Measurements from ENCODE around the gene EFNA5. TPM values are rescaled to one million over a fixed set of nuclear protein-coding genes. Genes with fewer than 3 reads are reported as not detected.

The EFNA5 gene
- total and polyA plus RNA-seq, 2 of the 13 experiments (the other 11 are each of a cell fraction or from before 2014, with no cell fraction given): not detected

DNA sequence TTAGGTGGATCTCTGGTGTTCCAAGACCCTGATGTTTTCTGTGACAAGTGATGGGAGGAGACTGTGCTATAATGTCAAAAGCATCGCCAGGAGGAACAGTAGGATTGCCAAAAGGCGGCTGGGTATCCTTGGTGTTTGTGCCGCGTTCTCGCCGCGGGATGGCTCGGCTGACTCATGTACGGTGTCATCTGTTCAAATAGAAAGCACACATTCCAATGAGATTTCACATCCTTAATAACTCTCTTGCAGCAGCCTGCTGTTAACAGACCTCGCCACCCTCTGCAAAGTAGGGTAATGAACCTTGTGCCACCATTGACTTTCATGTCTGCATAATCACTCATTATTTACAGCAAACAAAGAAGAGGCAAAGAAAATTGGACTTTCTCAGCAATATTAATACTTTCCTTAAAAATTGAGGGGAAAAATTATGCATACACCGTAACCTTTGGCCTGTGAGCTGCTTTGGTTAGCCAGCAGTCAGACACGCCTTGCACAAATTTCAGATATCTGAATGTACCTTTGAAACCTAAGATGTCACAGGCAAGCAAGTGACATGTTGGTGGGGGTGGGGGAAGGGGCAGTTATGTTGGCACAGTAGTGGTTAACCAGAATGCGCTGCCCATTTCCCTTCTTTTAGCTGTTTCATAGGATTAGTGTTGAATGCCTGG is 289.4 kb downstream of the EFNA5 start:
- H3K36me3 ChIP-seq (replicated peaks in 1 of 2; ENCODE audit: control insufficient read depth in 1 of 2, insufficient read depth in 2 of 2, low read length in 2 of 2): no peaks in the 10 kb centered on the region
- ChIA-PET CTCF (ENCODE audit: low intra/inter-chr PET ratio, low total read pairs) (no interaction called here), POLR2A (no interaction called here)
- H3K4me3 ChIP-seq (replicated peaks in 1 of 3; ENCODE audit: insufficient read depth in 1 of 3, low read depth in 2 of 3, low read length in 3 of 3): no peak overlapping the region
- no peaks in the 10 kb centered on the region for H4K20me1 ChIP-seq (ENCODE audit: insufficient read depth, low read length)
- TF ChIP-seq KLF15 (CRISPR knock-in tag; IDR thresholded peaks at IDR 0.05; ENCODE audit: borderline replicate concordance) (no peak), FOSL2 (CRISPR knock-in tag; IDR thresholded peaks at IDR 0.05) (peak; percentile 90), TEAD3 (CRISPR knock-in tag; optimal IDR thresholded peaks at IDR 0.05; ENCODE audit: borderline replicate concordance) (peak; percentile 16)
- TF ChIP-seq, protein P1, sequence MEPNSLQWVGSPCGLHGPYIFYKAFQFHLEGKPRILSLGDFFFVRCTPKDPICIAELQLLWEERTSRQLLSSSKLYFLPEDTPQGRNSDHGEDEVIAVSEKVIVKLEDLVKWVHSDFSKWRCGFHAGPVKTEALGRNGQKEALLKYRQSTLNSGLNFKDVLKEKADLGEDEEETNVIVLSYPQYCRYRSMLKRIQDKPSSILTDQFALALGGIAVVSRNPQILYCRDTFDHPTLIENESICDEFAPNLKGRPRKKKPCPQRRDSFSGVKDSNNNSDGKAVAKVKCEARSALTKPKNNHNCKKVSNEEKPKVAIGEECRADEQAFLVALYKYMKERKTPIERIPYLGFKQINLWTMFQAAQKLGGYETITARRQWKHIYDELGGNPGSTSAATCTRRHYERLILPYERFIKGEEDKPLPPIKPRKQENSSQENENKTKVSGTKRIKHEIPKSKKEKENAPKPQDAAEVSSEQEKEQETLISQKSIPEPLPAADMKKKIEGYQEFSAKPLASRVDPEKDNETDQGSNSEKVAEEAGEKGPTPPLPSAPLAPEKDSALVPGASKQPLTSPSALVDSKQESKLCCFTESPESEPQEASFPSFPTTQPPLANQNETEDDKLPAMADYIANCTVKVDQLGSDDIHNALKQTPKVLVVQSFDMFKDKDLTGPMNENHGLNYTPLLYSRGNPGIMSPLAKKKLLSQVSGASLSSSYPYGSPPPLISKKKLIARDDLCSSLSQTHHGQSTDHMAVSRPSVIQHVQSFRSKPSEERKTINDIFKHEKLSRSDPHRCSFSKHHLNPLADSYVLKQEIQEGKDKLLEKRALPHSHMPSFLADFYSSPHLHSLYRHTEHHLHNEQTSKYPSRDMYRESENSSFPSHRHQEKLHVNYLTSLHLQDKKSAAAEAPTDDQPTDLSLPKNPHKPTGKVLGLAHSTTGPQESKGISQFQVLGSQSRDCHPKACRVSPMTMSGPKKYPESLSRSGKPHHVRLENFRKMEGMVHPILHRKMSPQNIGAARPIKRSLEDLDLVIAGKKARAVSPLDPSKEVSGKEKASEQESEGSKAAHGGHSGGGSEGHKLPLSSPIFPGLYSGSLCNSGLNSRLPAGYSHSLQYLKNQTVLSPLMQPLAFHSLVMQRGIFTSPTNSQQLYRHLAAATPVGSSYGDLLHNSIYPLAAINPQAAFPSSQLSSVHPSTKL (CRISPR knock-in tag; IDR thresholded peaks at IDR 0.05): 0 out of 2 replicates have a peak, but pooled peaks have one; percentile 15
- TF ChIP-seq, protein P2, sequence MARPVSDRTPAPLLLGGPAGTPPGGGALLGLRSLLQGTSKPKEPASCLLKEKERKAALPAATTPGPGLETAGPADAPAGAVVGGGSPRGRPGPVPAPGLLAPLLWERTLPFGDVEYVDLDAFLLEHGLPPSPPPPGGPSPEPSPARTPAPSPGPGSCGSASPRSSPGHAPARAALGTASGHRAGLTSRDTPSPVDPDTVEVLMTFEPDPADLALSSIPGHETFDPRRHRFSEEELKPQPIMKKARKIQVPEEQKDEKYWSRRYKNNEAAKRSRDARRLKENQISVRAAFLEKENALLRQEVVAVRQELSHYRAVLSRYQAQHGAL (CRISPR knock-in tag; IDR thresholded peaks at IDR 0.05; ENCODE audit: not compliant biosample characterization): no peak
- FAIRE-seq: no peak
- DNase-seq (ENCODE audit: low spot score): peak; percentile 45
- H3K79me2 ChIP-seq (ENCODE audit: insufficient read depth, low read length): no peaks in the 10 kb centered on the region
- 7% methylated on average over 13 of the region's 13 CpGs for WGBS (ENCODE audit: low lambda C conversion rate)
- no peaks in the 10 kb centered on the region for H3K9me3 ChIP-seq (ENCODE audit: low read length)
- BruUV-seq (replicated peaks): no TSS peak
- peak; percentile 91 for ATAC-seq
- H3K4me1 ChIP-seq (ENCODE audit: insufficient read depth, low read length): peaks cover 8% of the 10 kb centered on the region; the same call in 1 of the 2 replicates
- intact Hi-C loops (cut with micrococcal nuclease; ENCODE audit: unreplicated experiment) (no loop called here), in situ Hi-C loops (cut with HindIII; ENCODE audit: extremely low pct_ligation_motif_present, low pct_unique_long_range_greater_than_20kb) (no loop called here)
- no peak overlapping the region for H2AFZ ChIP-seq (ENCODE audit: low read length)
- H3K4me2 ChIP-seq (ENCODE audit: low read depth, low read length): no peak overlapping the region
- no peaks in the 10 kb centered on the region for H3K27me3 ChIP-seq (ENCODE audit: control insufficient read depth in 1 of 2, insufficient read depth in 2 of 2, low read length in 2 of 2)
- no peak overlapping the region for H3K9ac ChIP-seq (ENCODE audit: insufficient read depth, low read depth, low read length)
- no peak overlapping the region for H3K27ac ChIP-seq (ENCODE audit: extremely low read length, insufficient read depth, low read length)

Measured in HepG2 (cell line).